ENCODE data around the gene DGKE.

DNA sequence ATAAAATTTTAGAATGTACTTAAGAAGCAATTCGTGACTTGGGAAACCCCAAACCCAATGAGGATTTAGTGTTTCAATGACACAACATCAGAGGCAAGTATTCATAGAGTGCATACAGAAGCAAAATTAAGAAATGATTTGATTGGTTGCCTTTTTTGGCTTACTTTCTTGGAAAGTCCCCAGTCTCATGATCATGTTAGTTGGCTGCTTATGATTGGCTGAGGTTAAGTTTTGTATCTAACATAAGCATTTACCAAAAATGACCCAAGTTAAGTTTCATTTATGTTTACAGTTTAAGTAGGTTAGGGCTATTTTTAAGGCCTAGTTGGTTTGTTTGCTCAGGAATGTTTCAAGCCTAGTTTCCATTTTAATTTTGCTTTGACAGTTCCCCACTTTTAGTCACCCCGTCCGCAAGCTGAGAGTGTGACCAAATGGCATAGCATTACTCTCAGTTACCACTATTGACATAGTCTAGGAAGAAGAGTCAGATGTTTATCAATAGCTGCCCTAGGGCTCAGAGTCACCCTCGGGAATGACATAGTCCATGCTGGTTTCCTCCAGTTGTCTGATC is 36.2 kb downstream of the DGKE start:
- TF ChIP-seq, protein P1, sequence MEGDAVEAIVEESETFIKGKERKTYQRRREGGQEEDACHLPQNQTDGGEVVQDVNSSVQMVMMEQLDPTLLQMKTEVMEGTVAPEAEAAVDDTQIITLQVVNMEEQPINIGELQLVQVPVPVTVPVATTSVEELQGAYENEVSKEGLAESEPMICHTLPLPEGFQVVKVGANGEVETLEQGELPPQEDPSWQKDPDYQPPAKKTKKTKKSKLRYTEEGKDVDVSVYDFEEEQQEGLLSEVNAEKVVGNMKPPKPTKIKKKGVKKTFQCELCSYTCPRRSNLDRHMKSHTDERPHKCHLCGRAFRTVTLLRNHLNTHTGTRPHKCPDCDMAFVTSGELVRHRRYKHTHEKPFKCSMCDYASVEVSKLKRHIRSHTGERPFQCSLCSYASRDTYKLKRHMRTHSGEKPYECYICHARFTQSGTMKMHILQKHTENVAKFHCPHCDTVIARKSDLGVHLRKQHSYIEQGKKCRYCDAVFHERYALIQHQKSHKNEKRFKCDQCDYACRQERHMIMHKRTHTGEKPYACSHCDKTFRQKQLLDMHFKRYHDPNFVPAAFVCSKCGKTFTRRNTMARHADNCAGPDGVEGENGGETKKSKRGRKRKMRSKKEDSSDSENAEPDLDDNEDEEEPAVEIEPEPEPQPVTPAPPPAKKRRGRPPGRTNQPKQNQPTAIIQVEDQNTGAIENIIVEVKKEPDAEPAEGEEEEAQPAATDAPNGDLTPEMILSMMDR (IDR thresholded peaks at IDR 0.05), result no peak
- TF ChIP-seq, protein P2, sequence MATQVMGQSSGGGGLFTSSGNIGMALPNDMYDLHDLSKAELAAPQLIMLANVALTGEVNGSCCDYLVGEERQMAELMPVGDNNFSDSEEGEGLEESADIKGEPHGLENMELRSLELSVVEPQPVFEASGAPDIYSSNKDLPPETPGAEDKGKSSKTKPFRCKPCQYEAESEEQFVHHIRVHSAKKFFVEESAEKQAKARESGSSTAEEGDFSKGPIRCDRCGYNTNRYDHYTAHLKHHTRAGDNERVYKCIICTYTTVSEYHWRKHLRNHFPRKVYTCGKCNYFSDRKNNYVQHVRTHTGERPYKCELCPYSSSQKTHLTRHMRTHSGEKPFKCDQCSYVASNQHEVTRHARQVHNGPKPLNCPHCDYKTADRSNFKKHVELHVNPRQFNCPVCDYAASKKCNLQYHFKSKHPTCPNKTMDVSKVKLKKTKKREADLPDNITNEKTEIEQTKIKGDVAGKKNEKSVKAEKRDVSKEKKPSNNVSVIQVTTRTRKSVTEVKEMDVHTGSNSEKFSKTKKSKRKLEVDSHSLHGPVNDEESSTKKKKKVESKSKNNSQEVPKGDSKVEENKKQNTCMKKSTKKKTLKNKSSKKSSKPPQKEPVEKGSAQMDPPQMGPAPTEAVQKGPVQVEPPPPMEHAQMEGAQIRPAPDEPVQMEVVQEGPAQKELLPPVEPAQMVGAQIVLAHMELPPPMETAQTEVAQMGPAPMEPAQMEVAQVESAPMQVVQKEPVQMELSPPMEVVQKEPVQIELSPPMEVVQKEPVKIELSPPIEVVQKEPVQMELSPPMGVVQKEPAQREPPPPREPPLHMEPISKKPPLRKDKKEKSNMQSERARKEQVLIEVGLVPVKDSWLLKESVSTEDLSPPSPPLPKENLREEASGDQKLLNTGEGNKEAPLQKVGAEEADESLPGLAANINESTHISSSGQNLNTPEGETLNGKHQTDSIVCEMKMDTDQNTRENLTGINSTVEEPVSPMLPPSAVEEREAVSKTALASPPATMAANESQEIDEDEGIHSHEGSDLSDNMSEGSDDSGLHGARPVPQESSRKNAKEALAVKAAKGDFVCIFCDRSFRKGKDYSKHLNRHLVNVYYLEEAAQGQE (IDR thresholded peaks at IDR 0.05; ENCODE audit: insufficient read depth in 1 of 2, low read depth in 2 of 2, low read length in 1 of 2), result no peak
- no peak for TF ChIP-seq TCF7L2 (IDR thresholded peaks at IDR 0.05; ENCODE audit: low read depth, low read length)
